ENCODE data around the gene SNX1.
A peak's percentile ranks its signal among the peaks of the same experiment; 100 is the strongest.

The SNX1 gene

DNA sequence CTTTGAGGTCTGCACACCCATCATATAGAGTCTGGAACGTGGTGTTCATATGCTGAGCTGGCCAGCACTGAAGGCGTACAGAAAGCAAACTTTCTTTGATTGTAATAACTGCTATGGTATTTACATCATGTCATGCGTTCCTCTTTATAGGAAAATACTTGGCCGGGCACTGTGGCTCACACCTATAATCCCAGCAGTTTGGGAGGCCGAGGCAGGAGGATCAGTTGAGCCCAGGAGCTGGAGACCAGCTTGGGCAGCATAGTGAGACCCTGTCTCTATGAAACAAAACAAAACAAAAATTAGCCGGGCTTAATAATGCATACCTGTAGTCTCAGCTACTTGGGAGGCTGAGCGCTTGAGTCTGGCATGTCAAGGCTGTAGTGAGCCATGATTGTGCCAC, 52.4 kb downstream of the SNX1 start:
- Histone ChIP-seq H3K4me3 (ENCODE audit: low read length) (no peak overlapping the region), H2AFZ (ENCODE audit: low read depth, low read length) (no peak overlapping the region), H3K27me3 (ENCODE audit: insufficient read depth, low read length) (peaks cover 10% of the 10 kb centered on the region), H3K36me3 (ENCODE audit: insufficient read depth, low read length) (peaks cover 16% of the 10 kb centered on the region), H3K9me3 (ENCODE audit: low read length) (no peaks in the 10 kb centered on the region), H3K4me1 (ENCODE audit: insufficient read depth, low read length) (peaks cover 6% of the 10 kb centered on the region)

DNA sequence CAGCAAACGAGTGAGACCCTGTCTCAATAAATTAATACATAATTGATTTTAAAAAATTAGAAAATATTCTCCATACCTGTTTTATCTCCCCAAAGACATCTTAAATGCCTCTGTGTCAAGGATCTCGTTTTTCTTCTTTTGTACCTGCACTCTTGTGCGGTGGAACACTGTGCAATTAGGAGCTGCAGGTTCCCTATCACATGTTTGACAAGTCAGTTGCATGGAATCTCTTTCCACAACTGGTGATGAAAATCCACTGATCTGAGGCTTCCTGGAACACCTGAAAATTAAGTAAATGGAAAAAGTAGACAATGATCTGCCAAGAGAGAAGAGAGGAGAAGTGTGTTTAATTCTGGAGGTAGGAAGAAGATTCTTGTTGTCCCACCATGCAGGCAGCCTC, 52.8 kb downstream of the SNX1 start:
- H3K4me3 ChIP-seq (ENCODE audit: low read length): no peak overlapping the region
- H3K4me1 ChIP-seq (ENCODE audit: insufficient read depth, low read length): peaks cover 6% of the 10 kb centered on the region
- H3K36me3 ChIP-seq (ENCODE audit: insufficient read depth, low read length): peaks cover 12% of the 10 kb centered on the region
- no peaks in the 10 kb centered on the region for H3K9me3 ChIP-seq (ENCODE audit: low read length)
- H3K27me3 ChIP-seq (ENCODE audit: insufficient read depth, low read length): peaks cover 10% of the 10 kb centered on the region
- H2AFZ ChIP-seq (ENCODE audit: low read depth, low read length): no peak overlapping the region

DNA sequence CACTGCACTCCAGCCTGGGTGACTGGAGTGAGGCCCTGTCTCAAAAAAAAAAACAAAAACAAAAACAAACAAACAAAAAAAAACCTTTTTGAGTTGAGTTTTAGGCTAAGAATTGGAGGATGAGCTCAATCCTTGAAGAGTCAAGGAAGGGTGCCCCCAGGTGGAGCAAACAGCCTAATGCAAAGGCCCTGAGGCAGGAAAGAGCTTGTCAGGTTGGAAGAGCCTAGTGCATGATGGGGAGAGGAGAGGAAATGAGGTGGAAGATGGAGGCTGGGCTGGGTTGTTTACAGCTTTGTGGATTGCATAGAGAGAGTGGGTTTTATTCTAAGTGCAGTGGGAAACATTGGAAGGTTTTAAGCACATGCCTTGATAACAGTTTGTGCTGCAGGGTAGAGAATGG, 53.6 kb downstream of the SNX1 start:
- Histone ChIP-seq H3K4me3 (ENCODE audit: low read length) (no peak overlapping the region), H3K27me3 (ENCODE audit: insufficient read depth, low read length) (peaks cover 10% of the 10 kb centered on the region), H3K4me1 (ENCODE audit: insufficient read depth, low read length) (peaks cover 7% of the 10 kb centered on the region), H2AFZ (ENCODE audit: low read depth, low read length) (no peak overlapping the region), H3K9me3 (ENCODE audit: low read length) (no peaks in the 10 kb centered on the region), H3K36me3 (ENCODE audit: insufficient read depth, low read length) (peaks cover 8% of the 10 kb centered on the region)

DNA sequence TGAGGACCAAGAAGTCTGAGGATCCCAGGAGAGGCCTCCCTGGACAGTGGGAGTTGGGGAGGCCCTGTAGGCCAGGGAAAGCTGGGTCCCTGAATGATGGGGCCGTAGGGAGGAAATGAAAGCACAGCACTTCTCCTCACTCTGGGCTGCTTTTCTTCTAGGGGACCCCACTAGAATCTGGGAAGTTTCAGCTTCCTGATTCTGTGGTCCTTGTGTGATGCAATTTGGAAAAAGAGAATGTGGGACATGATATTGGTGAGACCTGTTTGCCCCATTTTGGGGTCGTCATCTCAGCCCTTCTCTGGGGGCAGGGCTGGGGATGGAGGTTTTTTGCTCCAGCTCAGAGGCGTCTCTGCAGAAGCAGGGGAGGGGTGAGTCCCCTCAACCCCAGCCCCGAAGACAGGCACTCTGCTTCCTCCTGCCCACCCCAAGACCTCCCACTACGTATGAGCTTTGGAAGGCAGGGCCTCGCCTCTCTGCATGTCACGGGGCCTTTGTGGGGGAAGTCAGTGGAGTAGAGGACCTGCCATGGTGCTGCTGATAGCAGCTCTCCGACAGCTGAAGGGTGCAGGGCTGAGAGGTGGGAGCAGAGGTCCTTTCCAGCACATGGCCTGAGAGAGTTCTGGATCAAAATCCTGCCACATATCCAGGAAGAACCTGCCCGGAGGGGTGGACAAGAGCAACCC, 54.3 kb downstream of the SNX1 start:
- Histone ChIP-seq H3K9me3 (ENCODE audit: low read length) (no peaks in the 10 kb centered on the region), H3K4me3 (ENCODE audit: low read length) (no peak overlapping the region), H3K27me3 (ENCODE audit: insufficient read depth, low read length) (peaks cover 10% of the 10 kb centered on the region), H3K4me1 (ENCODE audit: insufficient read depth, low read length) (peaks cover 7% of the 10 kb centered on the region), H2AFZ (ENCODE audit: low read depth, low read length) (no peak overlapping the region), H3K36me3 (ENCODE audit: insufficient read depth, low read length) (peaks cover 7% of the 10 kb centered on the region)

DNA sequence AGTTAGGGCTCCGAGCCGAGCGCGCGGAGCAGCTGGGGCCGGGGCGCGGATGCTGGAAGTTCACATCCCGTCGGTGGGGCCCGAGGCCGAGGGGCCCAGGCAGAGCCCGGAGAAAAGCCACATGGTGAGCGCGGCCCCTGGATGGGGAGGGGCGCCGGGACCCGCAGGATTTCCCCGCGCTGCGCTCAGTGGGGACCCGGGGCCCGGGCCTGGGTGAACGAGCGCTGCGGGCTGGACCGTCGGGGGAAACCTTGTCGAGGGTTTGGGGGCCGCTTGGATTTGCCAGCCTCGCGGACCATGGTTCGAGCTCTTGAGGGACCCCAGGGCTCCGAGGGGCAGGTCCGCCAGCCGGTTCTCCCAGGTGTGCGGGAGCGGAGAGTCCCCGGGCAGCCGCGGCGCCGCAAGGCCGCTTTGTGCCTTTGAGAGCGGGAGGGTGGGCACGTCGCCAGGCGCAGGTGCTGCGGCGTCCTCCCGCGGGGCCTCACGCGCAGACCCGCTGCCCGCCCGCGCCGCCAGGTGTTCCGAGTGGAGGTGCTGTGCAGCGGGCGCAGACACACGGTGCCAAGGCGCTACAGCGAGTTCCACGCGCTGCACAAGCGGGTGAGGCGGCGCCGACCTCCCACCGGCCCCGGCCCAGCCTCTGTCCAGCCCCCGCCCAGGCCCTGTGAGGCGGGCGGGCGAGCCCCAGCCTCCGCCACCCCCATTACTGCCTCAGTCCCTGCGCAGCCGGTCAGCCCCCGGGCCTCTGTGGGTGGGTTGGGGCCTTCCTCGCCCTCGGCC, 56.1 kb downstream of the SNX1 start, which contains the start of gene SNX22:
Gene SNX22, plus strand, starts transcription at position 5 of the 780 bp plus-strand sequence. Its CDS starts 45 bp downstream, at position 50.
- Histone ChIP-seq H2AFZ (ENCODE audit: low read depth, low read length) (peak within 1 kb of the TSS; percentile 73), H3K4me3 (ENCODE audit: low read length) (peak within 1 kb of the TSS; percentile 54), H3K27me3 (ENCODE audit: insufficient read depth, low read length) (peaks cover 10% of the 10 kb centered on the region), H3K9me3 (ENCODE audit: low read length) (no peaks in the 10 kb centered on the region), H3K4me1 (ENCODE audit: insufficient read depth, low read length) (peaks cover 7% of the 10 kb centered on the region), H3K36me3 (ENCODE audit: insufficient read depth, low read length) (peaks cover 18% of the 10 kb centered on the region)

DNA sequence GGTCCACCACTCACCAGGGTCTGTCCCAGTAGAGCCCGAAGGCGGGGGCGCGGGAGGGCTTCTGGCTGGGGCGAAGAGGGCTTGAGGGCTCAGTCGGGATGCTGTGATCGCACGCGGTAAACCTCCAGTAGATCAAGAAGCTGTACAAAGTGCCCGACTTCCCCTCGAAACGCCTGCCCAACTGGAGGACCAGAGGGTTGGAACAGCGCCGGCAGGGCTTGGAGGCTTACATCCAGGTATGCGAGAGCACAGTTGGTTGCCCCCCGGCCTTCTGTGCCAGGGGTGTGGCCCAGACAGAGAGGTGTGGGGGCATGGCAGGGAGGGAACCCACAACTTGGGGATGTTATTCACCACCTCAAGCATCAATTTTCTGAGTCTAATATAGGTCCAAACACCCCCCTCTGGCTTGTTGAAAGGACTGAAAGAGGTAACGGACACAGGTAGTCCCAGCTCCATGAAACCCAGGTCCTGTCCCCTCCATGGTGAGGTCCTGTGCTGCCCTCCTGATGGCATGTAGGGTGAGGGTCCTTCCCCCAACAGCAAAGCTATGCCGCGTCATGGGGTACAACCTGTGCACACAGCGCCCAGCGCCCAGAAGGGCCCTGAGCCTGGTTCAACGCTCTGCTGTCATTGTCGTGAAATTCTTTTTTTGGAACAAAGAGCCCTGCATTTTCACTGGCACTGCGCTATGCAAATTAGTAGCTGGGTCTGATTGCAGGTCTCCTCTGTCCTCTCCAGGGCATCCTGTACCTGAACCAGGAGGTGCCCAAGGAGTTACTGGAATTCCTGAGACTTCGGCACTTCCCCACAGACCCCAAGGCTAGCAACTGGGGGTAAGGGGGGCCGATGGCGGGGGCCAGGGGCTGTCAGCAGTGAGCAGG, 57.0 kb downstream of the SNX1 start:
- peaks cover 26% of the 10 kb centered on the region for H3K36me3 ChIP-seq (ENCODE audit: insufficient read depth, low read length)
- H2AFZ ChIP-seq (ENCODE audit: low read depth, low read length): peak overlapping the region; percentile 73
- peaks cover 10% of the 10 kb centered on the region for H3K27me3 ChIP-seq (ENCODE audit: insufficient read depth, low read length)
- no peaks in the 10 kb centered on the region for H3K9me3 ChIP-seq (ENCODE audit: low read length)
- H3K4me3 ChIP-seq (ENCODE audit: low read length): peak overlapping the region; percentile 54
- H3K4me1 ChIP-seq (ENCODE audit: insufficient read depth, low read length): peaks cover 7% of the 10 kb centered on the region

DNA sequence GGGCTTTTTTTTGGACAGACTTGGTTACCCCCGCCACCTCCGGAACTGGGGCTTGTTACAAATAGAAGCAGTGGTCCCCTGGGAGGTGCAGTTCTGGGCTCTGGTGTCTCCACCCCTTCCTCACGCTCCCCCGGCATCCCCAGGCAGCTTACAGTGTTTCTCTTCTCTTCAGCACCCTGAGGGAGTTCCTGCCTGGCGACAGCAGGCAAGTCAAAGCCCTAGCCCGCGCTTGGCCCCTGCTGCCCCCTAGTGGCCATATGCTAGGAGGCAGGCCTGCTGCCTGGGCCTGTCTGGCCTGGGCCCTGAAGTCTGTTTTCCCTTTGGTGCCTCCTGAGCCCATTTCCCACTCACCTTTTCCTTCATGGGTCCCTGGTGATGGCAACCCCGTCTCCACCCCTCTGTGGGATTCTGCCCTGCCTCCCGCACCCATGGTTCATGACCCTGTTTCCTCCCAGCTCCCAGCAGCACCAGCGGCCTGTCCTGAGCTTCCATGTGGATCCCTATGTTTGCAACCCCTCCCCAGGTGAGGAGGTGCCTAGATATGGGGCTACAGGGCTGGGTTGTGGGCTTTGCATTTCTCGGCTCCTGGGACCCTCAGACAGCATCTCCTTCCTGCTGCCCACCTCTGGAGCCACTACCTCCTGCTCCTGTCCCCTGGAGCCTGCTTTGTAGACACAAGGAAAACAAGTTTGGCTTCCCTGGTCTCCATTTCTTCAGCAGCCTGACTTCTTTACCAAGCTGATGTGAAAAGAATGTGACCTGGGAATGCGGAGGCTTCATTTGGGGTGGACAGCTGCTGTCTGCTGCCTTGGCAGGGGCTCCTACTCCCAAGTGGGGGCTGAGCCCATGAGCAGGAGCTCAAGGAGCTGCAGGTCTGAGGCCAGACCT, 57.9 kb downstream of the SNX1 start:
- Histone ChIP-seq H3K27me3 (ENCODE audit: insufficient read depth, low read length) (peaks cover 10% of the 10 kb centered on the region), H2AFZ (ENCODE audit: low read depth, low read length) (no peak overlapping the region), H3K9me3 (ENCODE audit: low read length) (no peaks in the 10 kb centered on the region), H3K36me3 (ENCODE audit: insufficient read depth, low read length) (peaks cover 36% of the 10 kb centered on the region), H3K4me1 (ENCODE audit: insufficient read depth, low read length) (peaks cover 7% of the 10 kb centered on the region), H3K4me3 (ENCODE audit: low read length) (no peak overlapping the region)

DNA sequence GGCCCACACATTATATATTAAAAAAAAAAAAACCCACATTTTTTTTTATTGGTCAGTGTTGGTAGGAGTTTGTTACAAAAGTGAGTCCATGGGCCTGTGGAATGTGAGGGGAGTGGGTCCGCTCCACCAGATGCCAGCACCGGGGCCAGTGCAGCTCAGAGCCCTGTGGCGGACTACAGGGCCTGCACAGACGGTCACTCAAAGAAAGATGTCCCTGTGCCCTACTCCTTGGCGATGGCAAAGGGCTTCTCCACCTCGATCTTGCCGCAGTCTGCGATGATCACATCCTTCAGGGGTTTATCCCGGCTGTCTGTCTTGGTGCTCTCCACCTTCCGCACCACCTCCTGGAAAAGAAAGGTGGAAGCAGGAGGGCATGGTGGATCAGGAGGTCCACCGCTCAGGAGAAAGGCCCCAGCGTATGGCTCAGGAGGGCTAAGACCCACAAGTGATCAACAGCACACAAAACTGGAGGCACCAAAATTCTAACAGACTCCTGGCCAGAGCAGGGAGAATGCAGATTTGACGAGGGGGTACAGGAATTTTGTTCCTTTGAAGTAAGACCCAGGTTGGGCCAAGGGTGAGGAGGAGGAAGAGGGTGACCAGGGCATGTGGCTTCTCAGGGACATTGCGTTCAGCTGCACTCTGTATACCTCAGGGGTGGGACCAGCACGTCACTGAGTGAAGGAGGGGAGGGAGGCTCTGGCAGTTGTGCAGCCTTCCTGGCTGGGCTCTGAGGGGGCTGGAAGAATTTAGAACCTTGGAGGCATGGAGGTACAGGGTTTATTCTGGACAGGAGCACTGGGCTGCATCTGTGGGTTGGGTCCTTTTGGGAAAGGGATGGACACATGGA, 60.2 kb downstream of the SNX1 start:
- no peak overlapping the region for H3K4me3 ChIP-seq (ENCODE audit: low read length)
- H3K4me1 ChIP-seq (ENCODE audit: insufficient read depth, low read length): peaks cover 7% of the 10 kb centered on the region
- H2AFZ ChIP-seq (ENCODE audit: low read depth, low read length): no peak overlapping the region
- H3K36me3 ChIP-seq (ENCODE audit: insufficient read depth, low read length): peaks cover 51% of the 10 kb centered on the region
- peaks cover 8% of the 10 kb centered on the region for H3K27me3 ChIP-seq (ENCODE audit: insufficient read depth, low read length)
- no peaks in the 10 kb centered on the region for H3K9me3 ChIP-seq (ENCODE audit: low read length)

DNA sequence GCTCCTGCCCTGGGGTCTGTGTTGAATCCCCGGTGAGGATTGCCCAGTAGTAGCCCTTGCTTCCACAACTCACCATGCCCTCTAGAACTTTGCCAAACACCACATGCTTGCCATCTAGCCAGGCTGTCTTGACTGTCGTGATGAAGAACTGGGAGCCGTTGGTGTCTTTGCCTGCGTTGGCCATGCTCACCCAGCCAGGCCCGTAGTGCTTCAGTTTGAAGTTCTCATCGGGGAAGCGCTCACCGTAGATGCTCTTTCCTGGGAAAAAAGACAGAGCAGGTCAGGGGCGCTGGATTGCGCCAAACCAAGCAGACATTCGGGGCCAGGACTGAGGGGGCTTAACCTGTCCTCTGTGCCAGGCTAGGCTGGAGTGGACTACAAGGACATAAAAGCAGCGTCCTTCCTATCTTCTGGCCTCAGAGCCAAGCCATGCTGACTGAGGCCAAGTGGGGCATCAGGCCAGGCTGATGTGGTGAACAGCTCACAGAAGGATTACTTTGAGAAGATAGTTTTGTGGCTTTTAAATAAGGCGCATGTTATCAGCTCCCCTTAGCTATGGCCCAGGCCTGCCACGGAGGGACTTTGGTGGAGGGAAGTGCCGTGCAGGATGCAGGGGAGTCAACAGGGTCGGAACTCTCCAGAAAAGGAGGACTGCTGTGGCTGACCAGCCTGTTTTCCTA, 61.0 kb downstream of the SNX1 start:
- peaks cover 6% of the 10 kb centered on the region for H3K4me1 ChIP-seq (ENCODE audit: insufficient read depth, low read length)
- no peaks in the 10 kb centered on the region for H3K9me3 ChIP-seq (ENCODE audit: low read length)
- no peak overlapping the region for H2AFZ ChIP-seq (ENCODE audit: low read depth, low read length)
- H3K4me3 ChIP-seq (ENCODE audit: low read length): no peak overlapping the region
- peaks cover 5% of the 10 kb centered on the region for H3K27me3 ChIP-seq (ENCODE audit: insufficient read depth, low read length)
- H3K36me3 ChIP-seq (ENCODE audit: insufficient read depth, low read length): peaks cover 51% of the 10 kb centered on the region

DNA sequence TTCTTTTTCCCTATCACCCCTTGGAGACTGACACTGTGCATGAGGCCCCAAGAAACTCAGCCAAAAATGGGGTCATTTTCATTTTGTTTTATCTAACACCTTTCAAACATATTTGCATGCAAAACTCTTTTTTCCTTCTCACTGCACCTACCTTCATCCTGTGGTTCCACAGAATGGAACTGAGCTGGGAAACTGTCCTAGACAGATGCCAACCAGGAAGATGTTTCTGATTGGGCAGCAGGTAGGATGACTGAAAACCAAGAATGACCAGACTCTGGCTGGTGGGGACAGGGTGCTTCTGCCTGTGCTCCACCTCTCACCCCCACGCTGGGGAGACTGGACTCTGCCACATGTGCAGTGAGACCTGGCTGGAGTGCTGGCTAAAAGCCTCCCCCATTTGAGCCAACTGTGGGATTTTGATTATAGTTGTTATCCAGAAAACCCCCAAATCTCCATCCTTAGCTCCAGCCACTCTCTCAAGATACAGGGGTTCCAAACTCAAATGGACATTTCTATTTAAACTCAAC, 61.9 kb downstream of the SNX1 start:
- H3K4me3 ChIP-seq (ENCODE audit: low read length): no peak overlapping the region
- peaks cover 3% of the 10 kb centered on the region for H3K27me3 ChIP-seq (ENCODE audit: insufficient read depth, low read length)
- peaks cover 8% of the 10 kb centered on the region for H3K4me1 ChIP-seq (ENCODE audit: insufficient read depth, low read length)
- H3K36me3 ChIP-seq (ENCODE audit: insufficient read depth, low read length): peaks cover 51% of the 10 kb centered on the region
- H2AFZ ChIP-seq (ENCODE audit: low read depth, low read length): no peak overlapping the region
- no peaks in the 10 kb centered on the region for H3K9me3 ChIP-seq (ENCODE audit: low read length)
